IPS DF 6.9 (cell line): ENCODE measurements around the gene ARHGAP4.

Experiments
- DNase-seq: peaks from one replicate; pipeline ENCODE4 v3.0.0-alpha.2; 2013; ENCODE audit warnings: low read depth, low spot score
- H3K27ac ChIP-seq: one replicate; pipeline ENCODE4 v1.5.1; 2013; ENCODE audit warnings: low read length, control low read depth
- H3K27me3 ChIP-seq: 2 replicates; pipeline ENCODE4 v1.6.1; 2013; ENCODE audit warnings: mild to moderate bottlenecking, low read length; ENCODE audit not compliant: control insufficient read depth, insufficient read depth
- H3K36me3 ChIP-seq: 2 replicates; pipeline ENCODE4 v1.6.1; 2013; ENCODE audit warnings: low read length; ENCODE audit not compliant: control insufficient read depth, insufficient read depth
- H3K4me1 ChIP-seq: 2 replicates; pipeline ENCODE4 v1.6.1; 2013; ENCODE audit warnings: low read length; ENCODE audit not compliant: control insufficient read depth, insufficient read depth
- H3K4me3 ChIP-seq: 2 replicates; pipeline ENCODE4 v1.5.1; 2013; ENCODE audit warnings: mild to moderate bottlenecking, low read length
- H3K9me3 ChIP-seq: 2 replicates; pipeline ENCODE4 v1.6.1; 2013; ENCODE audit warnings: low read length, inconsistent platforms; ENCODE audit not compliant: control insufficient read depth, insufficient read depth
- WGBS: extraction: QIAGEN DNeasy Blood & Tissue Kit; methylation state at CpG from one replicate; pipeline ENCODE4 v1.1.7; 2013; ENCODE audit warnings: mixed read lengths, missing lambda C conversion rate; ENCODE audit not compliant: insufficient read length, insufficient coverage; 5-methylcytosine and 5-hydroxymethylcytosine counted together

ARHGAP4 gene

DNA sequence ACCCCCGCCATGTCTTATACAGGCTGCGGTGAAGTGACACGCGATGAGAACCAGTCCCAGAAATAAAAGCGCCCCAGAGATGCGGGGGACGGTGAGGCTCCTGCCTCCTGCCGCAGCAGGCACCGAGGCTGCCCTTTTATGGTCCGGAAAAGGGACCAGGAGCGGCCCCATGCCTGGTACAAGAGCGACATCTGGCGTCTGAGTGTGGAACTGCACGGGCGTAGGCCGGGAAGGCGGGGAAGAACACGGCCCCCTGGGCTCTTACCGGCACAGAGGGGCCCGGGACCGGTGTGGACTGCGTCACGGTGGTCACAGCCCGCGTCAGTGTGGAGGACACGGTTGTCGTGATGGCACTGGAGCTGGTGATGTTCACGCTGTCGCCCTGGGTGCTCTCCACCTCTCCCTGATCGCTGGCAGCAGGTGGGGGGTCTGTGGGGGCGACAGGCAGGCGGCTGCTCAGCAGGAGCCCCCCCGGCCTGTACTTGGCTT, 27.3 kb upstream of the ARHGAP4 start:
- Histone ChIP-seq H3K27me3 (no peaks in the 10 kb centered on the region), H3K4me1 (0 out of 2 replicates have a peak, but pooled peaks cover 1% of the 10 kb centered on the region), H3K9me3 (no peaks in the 10 kb centered on the region), H3K36me3 (peaks cover 80% of the 10 kb centered on the region), H3K27ac (no peak overlapping the region), H3K4me3 (no peak overlapping the region)
- no peak for DNase-seq
- no CpG with 5 or more reads among the region's 33 CpGs for WGBS

DNA sequence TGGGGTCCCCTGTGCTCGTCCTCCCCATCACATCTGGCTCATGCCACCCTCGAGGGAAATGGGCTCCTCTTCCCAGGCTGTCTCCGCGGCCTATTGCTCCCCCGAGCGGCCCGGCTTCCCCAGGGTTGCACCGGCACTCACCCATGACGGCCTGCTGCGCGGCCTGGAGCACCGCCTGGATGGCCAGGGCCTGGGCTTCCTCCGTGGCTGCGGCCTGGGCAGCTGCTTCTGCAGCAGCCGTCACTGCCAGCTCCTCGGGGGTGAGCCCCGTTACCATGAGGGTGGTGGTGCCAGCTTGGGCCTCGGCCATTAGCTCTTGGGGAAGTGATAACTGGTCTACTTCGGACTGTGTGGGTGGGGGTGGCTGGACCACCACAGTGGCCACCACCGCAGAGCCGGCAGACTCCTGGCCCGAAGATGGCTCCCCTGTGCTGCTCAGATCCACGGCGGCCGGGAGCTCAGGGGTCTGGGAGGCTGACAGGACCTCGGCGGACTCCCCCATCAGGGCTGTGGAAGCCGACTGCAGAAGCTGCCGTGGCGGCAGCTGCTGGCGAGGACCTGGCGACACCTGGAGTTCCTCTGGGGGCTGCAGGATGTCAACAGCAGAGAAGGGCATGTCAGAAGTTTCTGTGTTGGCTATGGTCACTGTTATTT, 26.4 kb upstream of the ARHGAP4 start:
- no peak for DNase-seq
- Histone ChIP-seq H3K4me3 (no peak overlapping the region), H3K27ac (no peak overlapping the region), H3K36me3 (peaks cover 71% of the 10 kb centered on the region), H3K27me3 (no peaks in the 10 kb centered on the region), H3K9me3 (no peaks in the 10 kb centered on the region), H3K4me1 (0 out of 2 replicates have a peak, but pooled peaks cover 1% of the 10 kb centered on the region)
- no CpG with 5 or more reads among the region's 32 CpGs for WGBS

GRCh38 chrX:153951683-153952372, 25.8 kb upstream of the ARHGAP4 start:
- no peak overlapping the region for H3K4me3 ChIP-seq
- DNase-seq, result no peak
- WGBS, result no CpG with 5 or more reads among the region's 28 CpGs
- H3K9me3 ChIP-seq, result no peaks in the 10 kb centered on the region
- no peaks in the 10 kb centered on the region for H3K27me3 ChIP-seq
- 0 out of 2 replicates have a peak, but pooled peaks cover 1% of the 10 kb centered on the region for H3K4me1 ChIP-seq
- H3K27ac ChIP-seq, result no peak overlapping the region
- peaks cover 65% of the 10 kb centered on the region for H3K36me3 ChIP-seq

GRCh38 chrX:153950127-153950526, 24.1 kb upstream of the ARHGAP4 start:
- no peaks in the 10 kb centered on the region for H3K27me3 ChIP-seq
- WGBS, result no CpG with 5 or more reads among the region's 19 CpGs
- DNase-seq, result no peak
- H3K4me3 ChIP-seq, result no peak overlapping the region
- no peak overlapping the region for H3K27ac ChIP-seq
- 0 out of 2 replicates have a peak, but pooled peaks cover 1% of the 10 kb centered on the region for H3K4me1 ChIP-seq
- no peaks in the 10 kb centered on the region for H3K9me3 ChIP-seq
- peaks cover 48% of the 10 kb centered on the region for H3K36me3 ChIP-seq

GRCh38 chrX:153948847-153949805, 23.1 kb upstream of the ARHGAP4 start:
- Histone ChIP-seq H3K27me3 (no peaks in the 10 kb centered on the region), H3K9me3 (no peaks in the 10 kb centered on the region), H3K4me3 (no peak overlapping the region), H3K27ac (no peak overlapping the region), H3K4me1 (0 out of 2 replicates have a peak, but pooled peaks cover 4% of the 10 kb centered on the region), H3K36me3 (peaks cover 39% of the 10 kb centered on the region)
- no CpG with 5 or more reads among the region's 30 CpGs for WGBS
- no peak for DNase-seq

- no peaks in the 10 kb centered on the region for H3K27me3 ChIP-seq
- WGBS, result no CpG with 5 or more reads among the region's 10 CpGs
- no peak overlapping the region for H3K27ac ChIP-seq
- H3K4me3 ChIP-seq, result no peak overlapping the region
- H3K36me3 ChIP-seq, result peaks cover 31% of the 10 kb centered on the region
- H3K9me3 ChIP-seq, result no peaks in the 10 kb centered on the region
- no peak for DNase-seq
- peaks cover 6% of the 10 kb centered on the region; the same call in 1 of the 2 replicates for H3K4me1 ChIP-seq
Observed at GRCh38 chrX:153948002-153948466, 22.0 kb upstream of the ARHGAP4 start.

DNA sequence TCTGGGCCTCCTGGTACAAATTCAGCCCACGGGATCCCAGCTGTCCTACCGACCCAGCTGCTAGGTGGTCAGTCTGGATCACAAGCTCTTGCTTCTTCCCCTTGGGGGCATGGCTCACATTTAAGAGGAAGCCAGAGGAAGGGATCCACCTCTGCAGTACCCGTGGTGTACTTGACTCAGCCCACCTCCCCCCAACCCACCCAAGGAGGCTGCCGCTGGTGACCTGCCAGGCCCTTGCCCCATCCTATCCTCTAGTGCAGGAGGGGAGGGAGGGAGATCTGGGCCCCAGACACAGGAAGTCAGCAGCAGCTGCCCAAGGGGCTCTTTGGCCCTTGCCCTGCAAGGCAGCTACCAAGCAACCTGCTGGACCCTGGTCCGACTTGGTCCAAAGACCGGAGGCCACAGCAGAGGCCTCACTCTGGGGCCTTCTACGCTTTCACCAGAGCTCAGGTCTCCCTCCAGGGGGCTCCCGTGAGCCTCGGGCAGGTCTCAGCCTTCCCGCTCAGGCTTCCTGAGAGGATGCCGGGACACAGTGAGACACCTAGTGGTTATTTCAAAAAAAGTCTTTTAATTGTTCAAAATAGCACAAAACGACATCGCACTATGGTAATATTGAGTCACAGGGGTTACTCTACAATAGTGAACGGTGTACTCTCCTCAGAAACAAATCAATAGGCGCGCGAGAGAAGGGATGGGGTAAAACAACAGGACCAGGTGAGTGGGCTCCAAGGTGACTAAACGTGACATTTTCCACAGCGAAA, 21.1 kb upstream of the ARHGAP4 start:
- Histone ChIP-seq H3K9me3 (no peaks in the 10 kb centered on the region), H3K4me1 (peaks cover 6% of the 10 kb centered on the region; the same call in 1 of the 2 replicates), H3K27ac (no peak overlapping the region), H3K4me3 (no peak overlapping the region), H3K27me3 (no peaks in the 10 kb centered on the region), H3K36me3 (peaks cover 24% of the 10 kb centered on the region)
- no CpG with 5 or more reads among the region's 19 CpGs for WGBS
- DNase-seq, result no peak

DNA sequence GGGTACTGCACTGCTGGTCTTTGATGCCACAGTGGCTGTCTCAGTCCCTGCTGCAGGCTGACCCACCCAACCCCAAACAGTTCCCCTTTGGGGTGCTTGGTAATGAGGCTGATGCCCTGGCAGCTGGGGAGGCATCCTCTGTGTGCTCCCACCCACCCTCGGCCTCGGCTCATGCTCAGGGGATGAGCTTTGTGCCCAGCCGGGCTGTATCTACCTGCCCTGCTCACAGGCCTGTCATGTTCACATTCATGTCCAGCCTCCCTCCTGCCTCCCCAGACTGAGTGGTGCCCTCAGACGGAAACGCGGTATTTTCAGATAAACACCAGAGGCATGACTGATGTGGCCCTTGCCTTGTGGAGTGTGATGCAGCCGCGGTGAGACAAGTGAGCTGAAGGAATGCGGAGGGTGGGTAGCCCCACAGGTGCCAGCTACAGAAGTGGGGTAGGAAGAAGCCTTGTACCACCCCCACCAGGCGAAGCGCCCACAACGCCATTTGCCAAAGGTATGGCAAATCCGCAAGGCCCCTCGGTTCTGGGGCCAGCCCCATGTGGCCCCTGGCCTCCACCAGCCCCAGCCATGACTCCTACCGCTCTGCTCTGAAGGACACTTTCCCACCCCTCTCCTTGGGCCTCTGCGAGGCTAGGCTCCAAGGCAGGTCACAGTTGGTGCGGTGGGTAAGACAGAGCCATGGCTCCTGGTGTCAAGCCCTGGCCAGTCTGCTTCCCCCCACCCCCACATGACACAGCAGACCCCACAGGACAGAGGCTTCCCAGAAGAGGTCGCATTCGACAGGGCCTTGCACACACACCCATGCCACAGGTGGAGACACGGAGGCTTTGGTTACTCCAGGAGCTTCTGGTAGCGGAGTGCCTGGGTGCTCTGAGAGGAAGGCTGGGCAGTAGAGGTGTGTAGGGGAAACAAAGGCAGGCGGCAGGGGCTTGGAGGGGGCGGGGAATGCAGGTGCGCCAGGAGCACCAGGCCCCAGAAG, 20.2 kb upstream of the ARHGAP4 start:
- WGBS, result no CpG with 5 or more reads among the region's 24 CpGs
- no peak overlapping the region for H3K4me3 ChIP-seq
- no peak overlapping the region for H3K27ac ChIP-seq
- peaks cover 6% of the 10 kb centered on the region; the same call in 1 of the 2 replicates for H3K4me1 ChIP-seq
- DNase-seq, result no peak
- H3K36me3 ChIP-seq, result peaks cover 15% of the 10 kb centered on the region
- H3K27me3 ChIP-seq, result no peaks in the 10 kb centered on the region
- no peaks in the 10 kb centered on the region for H3K9me3 ChIP-seq

- peaks cover 8% of the 10 kb centered on the region; the same call in 1 of the 2 replicates for H3K4me1 ChIP-seq
- no peaks in the 10 kb centered on the region for H3K9me3 ChIP-seq
- no peak overlapping the region for H3K27ac ChIP-seq
- H3K27me3 ChIP-seq, result no peaks in the 10 kb centered on the region
- H3K36me3 ChIP-seq, result peaks cover 3% of the 10 kb centered on the region; the same call in 1 of the 2 replicates
- DNase-seq, result no peak
- WGBS, result no CpG with 5 or more reads among the region's 6 CpGs
- no peak overlapping the region for H3K4me3 ChIP-seq
Observed at GRCh38 chrX:153944800-153945150, 18.7 kb upstream of the ARHGAP4 start.
